Measurements from ENCODE around the gene CPLX4.

DNA sequence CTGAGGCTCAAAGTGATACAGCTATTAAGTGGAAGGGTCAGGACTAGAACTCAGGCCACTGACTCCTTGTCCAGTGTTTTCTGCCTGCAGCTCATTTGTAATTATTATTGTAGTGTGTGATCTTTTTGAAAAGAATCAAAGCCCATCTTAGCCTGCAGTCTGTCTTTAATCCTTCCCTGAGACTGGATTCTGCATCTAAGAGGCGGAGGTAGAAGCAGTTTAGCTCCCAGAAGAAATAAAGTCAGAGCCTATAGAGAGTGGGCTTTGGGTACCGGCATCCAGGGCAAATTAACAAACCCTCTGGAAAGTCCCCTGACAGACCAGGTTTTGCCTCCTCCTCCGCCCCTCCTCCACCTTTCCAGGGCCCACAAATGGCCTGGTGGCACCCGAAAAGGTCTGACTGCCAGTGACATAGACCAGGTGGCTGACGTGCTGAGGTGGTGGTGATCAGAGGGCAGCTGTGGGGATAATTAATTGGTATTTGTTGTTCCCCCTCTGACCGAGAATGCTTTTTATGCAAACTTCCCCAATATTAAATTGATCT, 43.0 kb downstream of the CPLX4 start:
- TF ChIP-seq, protein P1, sequence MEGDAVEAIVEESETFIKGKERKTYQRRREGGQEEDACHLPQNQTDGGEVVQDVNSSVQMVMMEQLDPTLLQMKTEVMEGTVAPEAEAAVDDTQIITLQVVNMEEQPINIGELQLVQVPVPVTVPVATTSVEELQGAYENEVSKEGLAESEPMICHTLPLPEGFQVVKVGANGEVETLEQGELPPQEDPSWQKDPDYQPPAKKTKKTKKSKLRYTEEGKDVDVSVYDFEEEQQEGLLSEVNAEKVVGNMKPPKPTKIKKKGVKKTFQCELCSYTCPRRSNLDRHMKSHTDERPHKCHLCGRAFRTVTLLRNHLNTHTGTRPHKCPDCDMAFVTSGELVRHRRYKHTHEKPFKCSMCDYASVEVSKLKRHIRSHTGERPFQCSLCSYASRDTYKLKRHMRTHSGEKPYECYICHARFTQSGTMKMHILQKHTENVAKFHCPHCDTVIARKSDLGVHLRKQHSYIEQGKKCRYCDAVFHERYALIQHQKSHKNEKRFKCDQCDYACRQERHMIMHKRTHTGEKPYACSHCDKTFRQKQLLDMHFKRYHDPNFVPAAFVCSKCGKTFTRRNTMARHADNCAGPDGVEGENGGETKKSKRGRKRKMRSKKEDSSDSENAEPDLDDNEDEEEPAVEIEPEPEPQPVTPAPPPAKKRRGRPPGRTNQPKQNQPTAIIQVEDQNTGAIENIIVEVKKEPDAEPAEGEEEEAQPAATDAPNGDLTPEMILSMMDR (IDR thresholded peaks at IDR 0.05), result no peak
- TF ChIP-seq ZFX (IDR thresholded peaks at IDR 0.05; ENCODE audit: borderline replicate concordance), result no peak
